ENCODE data around the gene NFIC. TPM values are rescaled to one million over a fixed set of nuclear protein-coding genes. Genes with fewer than 3 reads are reported as not detected.
A peak's percentile ranks its signal among the peaks of the same experiment; 100 is the strongest.

The NFIC gene
- total RNA-seq, 4 donors from 2014 or later, result 138 to 200 (median 160) TPM

DNA sequence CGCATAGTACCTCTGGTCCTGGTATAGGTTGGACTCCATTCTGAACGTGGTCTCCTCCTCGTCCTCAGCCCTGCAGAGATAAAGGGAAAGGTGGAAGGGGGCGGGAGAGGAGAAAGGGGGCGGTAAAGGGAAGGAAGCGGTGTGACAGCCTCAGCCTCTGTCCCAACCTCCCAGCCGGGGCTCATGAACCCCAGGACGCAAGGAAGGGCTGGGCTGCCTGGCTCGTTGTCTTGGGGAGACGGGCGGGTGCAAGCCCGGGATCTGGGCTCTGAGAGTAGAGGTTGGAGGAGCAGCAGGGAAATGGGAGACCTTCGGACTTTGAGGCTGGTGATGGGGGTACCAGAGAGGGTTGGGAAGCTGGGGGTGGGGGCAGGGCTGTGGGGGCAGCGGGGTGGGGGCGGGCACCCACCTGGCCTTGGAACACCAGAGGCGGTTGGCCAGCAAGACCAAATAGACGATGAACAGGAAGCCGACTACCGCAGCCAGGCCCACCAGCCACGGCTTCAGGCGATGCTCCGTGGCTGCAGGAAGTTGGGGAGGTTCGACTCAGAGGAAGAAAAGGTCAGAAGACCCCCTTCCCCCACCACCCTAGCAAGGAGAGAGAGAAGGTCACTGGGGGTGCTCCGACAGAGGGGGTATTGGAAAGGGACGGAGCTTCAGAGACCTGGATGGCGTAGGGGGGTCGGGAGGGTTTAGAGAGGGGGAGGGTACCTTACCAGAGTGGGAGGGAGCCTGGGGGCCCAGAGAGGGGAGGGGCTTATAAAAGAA, 112.2 kb downstream of the NFIC start:
- Histone ChIP-seq H3K27me3 (peaks cover 0 to 52% of the 10 kb centered on the region in 2 donors), H3K4me1 (peaks cover 0 to 3% (median 0%) of the 10 kb centered on the region in 4 donors), H3K9me3 (no peaks in the 10 kb centered on the region), H3K36me3 (no peaks in the 10 kb centered on the region), H3K4me3 (no peak overlapping the region), H3K27ac (no peak overlapping the region)
- DNase-seq (ENCODE audit: low spot score in 2 of 2), result no peak
- TF ChIP-seq EP300 (IDR thresholded peaks at IDR 0.05) (no peak), POLR2A (IDR thresholded peaks at IDR 0.05) (no peak)
- TF ChIP-seq, protein P1, sequence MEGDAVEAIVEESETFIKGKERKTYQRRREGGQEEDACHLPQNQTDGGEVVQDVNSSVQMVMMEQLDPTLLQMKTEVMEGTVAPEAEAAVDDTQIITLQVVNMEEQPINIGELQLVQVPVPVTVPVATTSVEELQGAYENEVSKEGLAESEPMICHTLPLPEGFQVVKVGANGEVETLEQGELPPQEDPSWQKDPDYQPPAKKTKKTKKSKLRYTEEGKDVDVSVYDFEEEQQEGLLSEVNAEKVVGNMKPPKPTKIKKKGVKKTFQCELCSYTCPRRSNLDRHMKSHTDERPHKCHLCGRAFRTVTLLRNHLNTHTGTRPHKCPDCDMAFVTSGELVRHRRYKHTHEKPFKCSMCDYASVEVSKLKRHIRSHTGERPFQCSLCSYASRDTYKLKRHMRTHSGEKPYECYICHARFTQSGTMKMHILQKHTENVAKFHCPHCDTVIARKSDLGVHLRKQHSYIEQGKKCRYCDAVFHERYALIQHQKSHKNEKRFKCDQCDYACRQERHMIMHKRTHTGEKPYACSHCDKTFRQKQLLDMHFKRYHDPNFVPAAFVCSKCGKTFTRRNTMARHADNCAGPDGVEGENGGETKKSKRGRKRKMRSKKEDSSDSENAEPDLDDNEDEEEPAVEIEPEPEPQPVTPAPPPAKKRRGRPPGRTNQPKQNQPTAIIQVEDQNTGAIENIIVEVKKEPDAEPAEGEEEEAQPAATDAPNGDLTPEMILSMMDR (IDR thresholded peaks at IDR 0.05), result no peak
- WGBS, 2 donors, result 26 to 31% methylated on average over 27 of the region's 27 CpGs

DNA sequence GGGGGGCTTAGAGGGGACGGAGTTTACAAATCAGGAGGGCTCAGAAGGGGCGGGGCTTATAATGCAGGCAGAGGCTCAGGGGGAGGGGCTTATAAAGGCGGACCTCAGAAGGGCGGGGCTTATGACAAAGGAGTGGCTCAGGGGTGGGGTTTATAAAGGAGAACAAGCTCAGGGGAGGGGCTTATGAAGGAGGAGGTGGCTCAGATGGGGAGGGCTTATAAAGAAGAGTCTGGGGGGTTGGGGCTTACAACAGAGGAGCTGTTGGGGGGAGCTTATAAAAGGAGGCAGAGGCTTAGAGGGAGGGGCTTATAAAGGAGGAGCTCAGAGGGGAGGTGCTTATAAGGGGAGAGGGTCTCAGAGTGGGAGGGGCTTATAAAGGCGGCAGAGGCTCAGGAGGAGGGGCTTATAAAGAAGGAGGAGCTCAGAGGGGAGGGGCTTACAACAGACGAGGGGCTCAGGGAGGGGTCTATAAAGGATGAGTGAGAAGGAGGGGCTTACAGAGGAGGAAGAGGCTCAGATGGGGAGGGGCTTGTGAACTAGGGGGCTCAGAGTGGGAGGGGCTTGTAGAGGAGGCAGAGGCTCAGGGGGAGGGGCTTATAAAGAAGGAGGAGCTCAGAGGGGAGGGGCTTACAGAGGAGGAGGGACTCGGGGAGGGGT, 112.9 kb downstream of the NFIC start:
- no peak overlapping the region for H3K27ac ChIP-seq
- TF ChIP-seq POLR2A (IDR thresholded peaks at IDR 0.05), result no peak
- no peak for TF ChIP-seq EP300 (IDR thresholded peaks at IDR 0.05)
- TF ChIP-seq, protein P1 (IDR thresholded peaks at IDR 0.05), result no peak
- no peaks in the 10 kb centered on the region for H3K36me3 ChIP-seq
- no peak for DNase-seq (ENCODE audit: low spot score in 2 of 2)
- H3K4me1 ChIP-seq, result peaks cover 0 to 3% (median 0%) of the 10 kb centered on the region in 4 donors
- H3K9me3 ChIP-seq, result no peaks in the 10 kb centered on the region
- peaks cover 0 to 59% of the 10 kb centered on the region in 2 donors for H3K27me3 ChIP-seq
- H3K4me3 ChIP-seq, result no peak overlapping the region
- 38 to 43% methylated on average over 7 of the region's 7 CpGs for WGBS, 2 donors

DNA sequence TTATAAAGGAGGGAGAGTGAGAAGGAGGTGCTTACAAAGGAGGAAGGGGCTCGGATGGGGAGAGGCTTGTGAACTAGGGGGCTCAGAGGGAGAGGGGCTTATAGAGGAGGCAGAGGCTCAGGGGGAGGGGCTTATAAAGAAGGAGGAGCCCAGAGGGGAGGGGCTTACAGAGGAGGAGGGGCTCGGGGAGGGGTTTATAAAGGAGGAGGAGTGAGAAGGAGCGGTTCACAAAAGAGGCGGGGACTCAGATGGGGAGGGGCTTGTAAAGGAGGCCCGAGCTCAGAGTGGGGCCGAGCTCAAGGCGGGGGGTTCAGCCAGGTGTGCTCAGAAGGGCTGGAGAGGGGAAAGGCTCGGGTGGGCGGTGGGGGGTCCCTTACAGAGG, 113.4 kb downstream of the NFIC start:
- DNase-seq (ENCODE audit: low spot score in 2 of 2), result no peak
- H3K27me3 ChIP-seq, result peaks cover 0 to 64% of the 10 kb centered on the region in 2 donors
- no peaks in the 10 kb centered on the region for H3K9me3 ChIP-seq
- TF ChIP-seq POLR2A (IDR thresholded peaks at IDR 0.05), result no peak
- TF ChIP-seq EP300 (IDR thresholded peaks at IDR 0.05), result no peak
- TF ChIP-seq, protein P1 (IDR thresholded peaks at IDR 0.05), result no peak
- WGBS, 2 donors, result 54 to 59% methylated on average over 9 of the region's 9 CpGs
- H3K36me3 ChIP-seq, result no peaks in the 10 kb centered on the region
- H3K27ac ChIP-seq, result peak overlapping the region in 1 of 4 donors; percentile 64
- H3K4me3 ChIP-seq, result no peak overlapping the region
- peaks cover 0 to 3% (median 0%) of the 10 kb centered on the region in 4 donors for H3K4me1 ChIP-seq

DNA sequence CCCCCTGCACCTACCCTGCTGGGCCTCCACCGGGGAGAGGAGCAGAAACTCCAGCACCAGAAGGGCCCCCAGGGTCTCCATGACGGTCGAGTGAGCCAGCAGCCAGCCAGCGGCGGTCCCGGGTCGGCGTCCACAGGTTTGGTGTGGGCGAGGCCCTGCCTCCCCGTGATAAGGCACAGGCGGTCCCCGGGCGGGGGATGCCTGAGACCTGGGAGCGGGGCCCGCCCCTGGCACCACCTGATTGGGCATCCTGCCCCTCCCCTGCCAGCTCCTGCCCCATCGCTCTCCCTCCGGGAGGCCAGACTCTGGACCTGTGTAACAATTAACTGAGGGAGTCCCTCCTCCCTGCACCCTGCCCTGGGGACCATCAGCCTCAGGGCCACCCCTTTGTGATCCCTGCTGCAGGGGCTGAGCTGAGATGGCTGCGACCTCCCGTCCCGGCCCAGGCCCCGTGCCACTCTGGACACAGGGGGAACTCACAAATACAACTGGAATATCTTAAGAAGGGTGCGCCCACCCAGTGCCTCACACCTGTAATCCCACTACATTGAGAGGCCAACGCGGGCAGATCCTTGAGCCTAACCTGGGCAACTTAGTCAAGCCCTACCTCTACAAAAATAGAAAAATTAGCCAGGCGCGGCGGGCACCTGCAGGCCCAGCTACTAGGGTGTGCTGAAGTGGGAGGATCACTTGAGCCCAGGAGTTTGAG, 114.2 kb downstream of the NFIC start, which contains the start of gene SMIM24:
Gene SMIM24 (minus strand): TSS at position 143 of the 709 bp plus-strand sequence. CDS start 62 bp downstream, at position 81.
- Histone ChIP-seq H3K27me3 (peaks cover 0 to 71% of the 10 kb centered on the region in 2 donors), H3K4me1 (peaks cover 0 to 3% (median 0%) of the 10 kb centered on the region in 4 donors), H3K4me3 (no peak within 1 kb of the TSS), H3K27ac (peak within 1 kb of the TSS in 1 of 4 donors; percentile 64), H3K9me3 (no peaks in the 10 kb centered on the region), H3K36me3 (no peaks in the 10 kb centered on the region)
- WGBS, 2 donors, result 61 to 67% methylated on average over 22 to 23 of the region's 27 CpGs
- TF ChIP-seq POLR2A (IDR thresholded peaks at IDR 0.05) (no peak), EP300 (IDR thresholded peaks at IDR 0.05) (no peak)
- TF ChIP-seq, protein P1 (IDR thresholded peaks at IDR 0.05), result no peak
- DNase-seq (ENCODE audit: low spot score in 2 of 2), result no peak

Data from tibial nerve (tissue), 4 donors.